HepG2 (cell line): ENCODE results near the gene ABCC12. TPM values are rescaled to one million over a fixed set of nuclear protein-coding genes. Genes with fewer than 3 reads are reported as not detected.

Source experiments
- ATAC-seq: fragments of 200-7000 bp; cut with Tn5 transposase; 3 replicates; pipeline ENCODE4 v1.9.1; 2020; ENCODE audit warnings: mild to moderate bottlenecking, moderate library complexity
- BruUV-seq: library from RNA; stranded (reverse); fragments of 400-500 nt; replicated peaks from 2 replicates; lab custom pipeline; 2021; lab: Mats Ljungman, UMichigan
- CTCF ChIA-PET: fragments of 300-600 bp; formaldehyde crosslinking; extraction: SDS; loops from one replicate; lab custom pipeline; 2021; ENCODE audit warnings: low total read pairs, inconsistent platforms, low intra/inter-chr PET ratio; lab: Yijun Ruan, JAX
- POLR2A ChIA-PET: fragments of 350-600 bp; sonication (Branson Sonifier 250); formaldehyde crosslinking; loops from one replicate; lab custom pipeline; 2020; ENCODE audit warnings: antibody characterized with exemption, inconsistent platforms; lab: Yijun Ruan, JAX
- DNase-seq: peaks from one replicate; pipeline ENCODE4 v3.0.0-alpha.2; 2015; ENCODE audit warnings: low spot score
- FAIRE-seq: peaks from 3 replicates; lab custom pipeline; 2011; peaks lifted over from hg19 to GRCh38; lab: Jason Lieb, UNC
- H2AFZ ChIP-seq: one replicate; pipeline ENCODE4 v1.6.1; 2011; ENCODE audit warnings: low read length, inconsistent platforms
- H3K27ac ChIP-seq: fragments of 300-600 bp; 3 replicates; pipeline ENCODE4 v1.8.0; 2011; ENCODE audit warnings: mixed run types, mild to moderate bottlenecking, mixed read lengths, low read length, inconsistent platforms; ENCODE audit not compliant: insufficient read depth; ENCODE audit errors: extremely low read length
- H3K27me3 ChIP-seq, 2 experiments: fragments of 200-600 bp in 1 of 2; 2 replicates in 1 of 2; 3 replicates in 1 of 2; pipeline versions ENCODE4 v1.6.0 to v1.8.0; 2011; ENCODE audit warnings: low read length in 2 of 2, mild to moderate bottlenecking in 2 of 2, moderate library complexity in 2 of 2, inconsistent platforms in 1 of 2; ENCODE audit not compliant: insufficient read depth in 2 of 2, control insufficient read depth in 1 of 2
- H3K36me3 ChIP-seq, 2 experiments: fragments of 200-600 bp in 1 of 2; replicated peaks in 1 of 2; 2 replicates in 1 of 2; 3 replicates in 1 of 2; pipeline versions ENCODE4 v1.5.1 to v1.8.0; 2011; ENCODE audit warnings: low read length in 2 of 2, inconsistent platforms in 1 of 2; ENCODE audit not compliant: insufficient read depth in 2 of 2, control insufficient read depth in 1 of 2
- H3K4me1 ChIP-seq: 2 replicates; pipeline ENCODE4 v1.5.1; 2012; ENCODE audit warnings: low read length, inconsistent platforms; ENCODE audit not compliant: insufficient read depth
- H3K4me2 ChIP-seq: 2 replicates; pipeline ENCODE4 v1.6.0; 2011; ENCODE audit warnings: low read depth, low read length, inconsistent platforms
- H3K4me3 ChIP-seq, 3 experiments: fragments of 200-600 bp in 1 of 3; sonication (generic), shearing (Covaris generic) in 1 of 3; replicated peaks in 1 of 3; 2 replicates each; pipeline ENCODE4 v1.5.1; 2011 to 2016; ENCODE audit warnings: low read length in 3 of 3, inconsistent platforms in 2 of 3, low read depth in 2 of 3, mild to moderate bottlenecking in 2 of 3, control low read depth in 1 of 3, mixed read lengths in 1 of 3; ENCODE audit not compliant: insufficient read depth in 1 of 3
- H3K79me2 ChIP-seq: one replicate; pipeline ENCODE4 v1.6.1; 2011; ENCODE audit warnings: low read length, inconsistent platforms; ENCODE audit not compliant: insufficient read depth
- H3K9ac ChIP-seq: 2 replicates; pipeline ENCODE4 v1.6.0; 2011; ENCODE audit warnings: mild to moderate bottlenecking, low read depth, low read length, inconsistent platforms; ENCODE audit not compliant: insufficient read depth
- H3K9me3 ChIP-seq: 2 replicates; pipeline ENCODE4 v1.5.1; 2012; ENCODE audit warnings: mild to moderate bottlenecking, low read length
- H4K20me1 ChIP-seq: 2 replicates; pipeline ENCODE4 v1.6.0; 2011; ENCODE audit warnings: inconsistent platforms, mild to moderate bottlenecking, low read length, moderate library complexity; ENCODE audit not compliant: insufficient read depth
- ATF4 ChIP-seq, 2 experiments: fragments of 450-650 bp in 1 of 2; sonication (generic) in 1 of 2; formaldehyde crosslinking; IDR thresholded peaks; 2 replicates each; pipeline versions ENCODE4 v1.5.0 to v1.8.0; 2020 to 2022; ENCODE audit warnings: mild to moderate bottlenecking in 1 of 2, missing genetic modification reagents in 1 of 2
- DNMT1 ChIP-seq: sonication (generic); formaldehyde crosslinking; IDR thresholded peaks from 2 replicates; pipeline ENCODE4 v1.5.1; 2020; ENCODE audit warnings: mild to moderate bottlenecking, missing genetic modification reagents
- ETV6 ChIP-seq: sonication (generic); formaldehyde crosslinking; conservative IDR thresholded peaks from 2 replicates; pipeline ENCODE4 v1.4.0; 2020; ENCODE audit warnings: missing genetic modification reagents
- JARID2 ChIP-seq: sonication (generic); formaldehyde crosslinking; IDR thresholded peaks from 2 replicates; pipeline ENCODE4 v1.8.1; 2023; ENCODE audit warnings: missing genetic modification reagents, inconsistent platforms; ENCODE audit not compliant: insufficient replicate concordance
- JUN ChIP-seq: sonication (generic); formaldehyde crosslinking; IDR thresholded peaks from 2 replicates; pipeline ENCODE4 v1.4.0; 2020; ENCODE audit warnings: mild to moderate bottlenecking, missing genetic modification reagents
- KLF6 ChIP-seq: IDR thresholded peaks from 2 replicates; pipeline ENCODE4 v1.8.0; 2016; ENCODE audit warnings: missing biosample characterization, missing genetic modification reagents
- RERE ChIP-seq: IDR thresholded peaks from 2 replicates; pipeline ENCODE4 v1.6.1; 2016; ENCODE audit warnings: low read depth, missing genetic modification reagents, missing compliant biosample characterization
- SMAD1 ChIP-seq: sonication (generic); formaldehyde crosslinking; IDR thresholded peaks from 2 replicates; pipeline ENCODE4 v1.4.0; 2020; ENCODE audit warnings: missing genetic modification reagents, low read depth, mild to moderate bottlenecking, borderline replicate concordance
- TFDP2 ChIP-seq: sonication (generic); formaldehyde crosslinking; IDR thresholded peaks from 2 replicates; pipeline ENCODE4 v1.4.0; 2020; ENCODE audit warnings: missing genetic modification reagents
- ZBTB2 ChIP-seq: sonication (generic); formaldehyde crosslinking; IDR thresholded peaks from 2 replicates; pipeline ENCODE4 v1.8.0; 2022; ENCODE audit warnings: low read depth, missing genetic modification reagents
- ZNF570 ChIP-seq: sonication (generic); formaldehyde crosslinking; IDR thresholded peaks from 2 replicates; pipeline ENCODE4 v1.4.0; 2020; ENCODE audit warnings: mild to moderate bottlenecking, missing genetic modification reagents, borderline replicate concordance
- WGBS: methylation state at CpG from one replicate; pipeline ENCODE4 v1.1.6; 2017; ENCODE audit warnings: low lambda C conversion rate; 5-methylcytosine and 5-hydroxymethylcytosine counted together
- in situ Hi-C: cut with HindIII; loops from 2 replicates; pipeline ENCODE4 v1.10.0; 2017; ENCODE audit warnings: low pct_unique_long_range_greater_than_20kb; ENCODE audit not compliant: extremely low pct_ligation_motif_present
- intact Hi-C: fragments of 100-400 bp; cut with micrococcal nuclease; formaldehyde crosslinking; loops from one replicate; pipeline ENCODE4 v1.10.0; 2022; ENCODE audit not compliant: unreplicated experiment
- polyA plus RNA-seq, 8 experiments: library from polyadenylated mRNA; depleted of rRNA in 3 of 8; stranded (reverse) in 7 of 8; unstranded in 1 of 8; fragments of >200 nt; fragmentation: Illumina TruSeq in 4 of 8; extraction: Trizol in 4 of 8; gene quantifications; 2 replicates each; pipeline versions ENCODE4 v1.2.1 to v1.2.3, GENCODE V29; 2011 to 2016; ENCODE audit warnings: low read depth in 4 of 8, missing spikeins in 1 of 8, mixed read lengths in 1 of 8; ENCODE audit not compliant: insufficient read depth in 1 of 8
- total RNA-seq, 5 experiments: library from RNA; depleted of rRNA; stranded (reverse); fragments of >200 nt; fragmentation: Illumina TruSeq; extraction: Trizol; gene quantifications; 2 replicates each; pipeline ENCODE4 v1.2.3, GENCODE V29; 2016; ENCODE audit warnings: low read depth in 1 of 5

The ABCC12 gene
- total and polyA plus RNA-seq, 2 of the 13 experiments (the other 11 are each of a cell fraction or from before 2014, with no cell fraction given), result not detected

- TF ChIP-seq ZNF570 (CRISPR knock-in tag) (no peak), JARID2 (CRISPR knock-in tag) (no peak), ETV6 (CRISPR knock-in tag) (no peak), DNMT1 (CRISPR knock-in tag) (no peak)
These were observed 19.0 kb downstream of the ABCC12 start (continued) for GRCh38 chr16:48136547-48137360.

- no TSS peak for BruUV-seq
- ChIA-PET POLR2A (no interaction called here), CTCF (no interaction called here)
- H3K36me3 ChIP-seq, result no peaks in the 10 kb centered on the region
- intact Hi-C loops, result no loop called here
- H3K4me2 ChIP-seq, result no peak overlapping the region
- no peak overlapping the region for H3K27ac ChIP-seq
- no peak overlapping the region for H2AFZ ChIP-seq
- no peak overlapping the region for H3K4me3 ChIP-seq
- H3K27me3 ChIP-seq, result no peaks in the 10 kb centered on the region
- H3K4me1 ChIP-seq, result peaks cover 8% of the 10 kb centered on the region; the same call in 1 of the 2 replicates
- H4K20me1 ChIP-seq, result no peaks in the 10 kb centered on the region
- WGBS, result 49% methylated on average over 16 of the region's 18 CpGs
- H3K9ac ChIP-seq, result no peak overlapping the region
- FAIRE-seq, result no peak
- ATAC-seq, result no peak
- DNase-seq, result no peak
- in situ Hi-C loops, result no loop called here
- H3K9me3 ChIP-seq, result no peaks in the 10 kb centered on the region
- no peaks in the 10 kb centered on the region for H3K79me2 ChIP-seq
- no peak for TF ChIP-seq KLF6 (CRISPR knock-in tag)
- TF ChIP-seq TFDP2 (CRISPR knock-in tag), result no peak
- no peak for TF ChIP-seq ZBTB2 (CRISPR knock-in tag)
- no peak for TF ChIP-seq SMAD1 (CRISPR knock-in tag)
- no peak for TF ChIP-seq JUN
- TF ChIP-seq RERE (CRISPR knock-in tag), result no peak
- no peak for TF ChIP-seq ATF4 (CRISPR knock-in tag; IDR thresholded peaks at IDR 0.05)
These were observed 22.2 kb downstream of the ABCC12 start for GRCh38 chr16:48133455-48134211.
